ENCODE measurements around the gene MT3.

MT3 gene

DNA sequence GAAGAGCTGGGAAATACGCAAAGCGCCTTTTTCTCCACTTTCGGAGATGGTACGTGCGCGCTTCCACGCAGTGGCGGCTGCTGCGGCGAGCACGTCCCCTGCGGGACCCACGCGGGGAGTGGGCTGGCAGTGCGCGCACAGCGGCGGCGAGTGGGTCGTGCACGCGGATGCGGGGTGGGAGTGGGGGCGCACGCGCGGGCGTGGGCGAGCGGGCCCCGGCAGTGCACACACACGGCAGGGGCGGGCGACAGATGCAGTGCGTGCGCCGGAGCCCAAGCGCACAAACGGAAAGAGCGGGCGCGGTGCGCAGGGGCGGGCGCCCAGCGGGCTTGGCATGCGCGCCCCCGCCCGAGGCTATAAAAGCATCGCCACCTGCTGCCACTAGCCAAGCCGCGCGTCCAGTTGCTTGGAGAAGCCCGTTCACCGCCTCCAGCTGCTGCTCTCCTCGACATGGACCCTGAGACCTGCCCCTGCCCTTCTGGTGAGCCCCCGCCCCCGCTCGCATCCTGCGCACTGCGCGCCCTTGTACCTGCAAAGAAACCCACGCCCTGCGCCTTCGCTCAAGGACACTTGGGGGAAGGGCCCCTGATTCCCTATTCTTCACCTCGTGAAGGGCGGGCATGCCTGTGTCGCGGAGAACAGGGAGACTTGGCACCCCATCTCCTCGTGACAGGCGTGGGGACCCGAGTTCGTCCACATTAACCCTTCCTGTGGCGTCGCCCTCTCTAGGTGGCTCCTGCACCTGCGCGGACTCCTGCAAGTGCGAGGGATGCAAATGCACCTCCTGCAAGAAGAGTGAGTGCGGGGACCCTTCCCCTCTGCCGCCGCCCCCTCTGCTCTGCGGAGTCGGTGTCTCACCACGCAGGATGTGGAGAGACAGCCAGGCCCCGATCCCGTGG is at the start of gene MT3:
TSS of gene MT3 (plus strand) at position 388 of the 899 bp plus-strand sequence. CDS start at position 451, 63 bp downstream.
- peak; percentile 22 for DNase-seq

DNA sequence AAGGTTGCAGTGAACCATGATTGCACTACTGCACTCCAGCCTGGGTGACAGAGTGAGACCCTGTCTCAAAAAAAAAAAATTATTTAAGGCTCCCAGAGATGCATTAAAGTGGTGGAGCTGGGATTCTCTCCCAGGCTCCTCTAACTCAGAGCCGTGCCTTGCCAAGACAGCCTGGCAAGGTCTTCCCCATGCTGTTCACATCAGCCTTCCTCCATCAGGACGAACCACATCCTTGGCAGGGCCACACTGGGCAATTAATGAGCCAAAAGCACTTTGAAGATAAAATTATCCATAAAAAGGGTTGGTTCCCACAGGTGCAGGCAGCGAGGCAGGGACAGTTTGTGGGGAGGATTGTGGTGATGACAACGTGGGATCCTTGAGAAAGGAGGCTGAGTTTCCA is 49.7 kb upstream of the MT3 start:
- no peak for DNase-seq

DNA sequence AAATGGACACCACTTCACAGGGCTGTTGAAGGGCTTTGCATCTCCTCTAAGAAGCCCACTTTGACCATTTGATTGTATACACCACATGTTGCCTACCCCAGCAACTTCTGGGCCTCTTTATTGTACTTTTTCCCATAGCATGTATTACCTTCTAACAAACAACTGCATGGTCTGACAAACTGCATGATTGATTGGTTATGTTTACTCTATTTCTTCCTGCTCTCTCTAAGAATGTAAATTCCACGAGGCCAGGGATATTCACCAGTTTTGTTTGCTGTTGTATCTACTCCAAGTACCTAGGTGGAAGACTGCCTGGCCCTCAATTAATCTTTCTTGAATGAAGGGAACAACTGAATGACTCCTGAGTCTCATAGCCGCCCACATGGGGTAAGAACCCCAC is 47.3 kb upstream of the MT3 start:
- DNase-seq, result no peak

DNA sequence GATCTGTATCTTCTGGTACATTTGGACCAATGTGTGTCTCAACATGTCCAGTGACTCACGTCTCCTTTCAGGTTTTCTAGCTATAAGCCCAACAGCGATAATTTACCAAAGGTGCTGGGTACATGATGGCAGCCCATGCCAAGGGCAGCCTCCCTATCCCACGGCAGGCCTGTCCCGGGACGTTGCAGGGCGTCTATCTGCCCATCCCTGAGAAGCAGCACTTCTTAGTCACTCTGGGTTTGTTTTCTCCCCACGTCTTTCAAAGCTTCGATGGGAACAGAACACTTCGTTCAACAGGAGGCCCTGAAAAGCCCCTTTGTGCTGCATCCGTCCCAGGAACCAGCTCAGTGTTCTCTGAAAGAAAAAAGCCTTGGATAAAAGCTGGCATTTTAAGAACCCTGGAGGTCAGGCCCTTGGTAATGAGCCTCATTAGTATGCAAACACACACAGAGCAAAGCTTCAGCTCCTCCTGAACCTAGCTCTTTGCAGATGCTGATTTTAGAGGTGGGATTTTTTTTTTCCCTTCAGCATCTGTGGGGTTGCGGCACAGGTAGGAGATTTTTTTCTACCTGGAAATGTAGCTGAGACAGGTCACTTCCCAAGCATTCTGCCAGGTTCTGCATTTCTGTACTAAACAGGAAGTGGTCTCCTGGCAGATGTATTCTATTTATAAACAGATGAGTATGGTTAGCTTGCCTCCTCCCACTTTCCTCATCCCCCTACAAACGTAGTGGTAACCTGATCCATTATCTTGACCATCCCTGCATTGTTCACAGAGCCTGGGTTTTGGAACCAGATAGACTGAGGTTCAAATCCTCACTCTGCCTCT is 42.0 kb upstream of the MT3 start:
- no peak for DNase-seq

DNA sequence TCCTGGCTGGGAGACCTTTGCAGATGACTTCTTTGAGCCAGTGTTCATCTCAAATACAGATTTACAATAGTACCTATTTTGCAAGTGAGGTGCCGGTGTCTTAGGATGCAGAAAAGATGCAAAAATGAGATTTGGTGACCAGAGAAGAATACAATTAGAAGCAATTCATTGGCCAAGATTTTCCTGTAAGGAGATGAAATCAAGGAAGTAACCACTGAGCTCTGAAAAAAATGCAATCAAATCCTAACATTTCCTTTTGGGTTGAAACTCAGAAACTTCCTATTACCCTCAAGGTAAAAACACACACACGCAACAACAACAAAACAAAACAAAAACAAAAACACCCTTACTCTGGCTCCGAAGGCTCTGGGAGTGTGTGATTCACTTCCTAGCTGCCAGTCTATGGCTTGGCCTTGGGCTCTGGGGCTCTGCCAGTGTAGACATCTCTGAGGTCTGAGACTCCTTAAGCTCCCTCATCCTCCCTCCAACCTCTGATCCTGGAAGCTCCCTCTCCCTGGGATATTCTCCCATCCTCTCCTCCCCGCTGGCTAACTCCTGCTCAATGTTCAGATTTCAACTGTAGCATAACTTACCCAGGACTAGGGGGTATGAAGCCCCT is 41.3 kb upstream of the MT3 start:
- DNase-seq, result no peak

DNA sequence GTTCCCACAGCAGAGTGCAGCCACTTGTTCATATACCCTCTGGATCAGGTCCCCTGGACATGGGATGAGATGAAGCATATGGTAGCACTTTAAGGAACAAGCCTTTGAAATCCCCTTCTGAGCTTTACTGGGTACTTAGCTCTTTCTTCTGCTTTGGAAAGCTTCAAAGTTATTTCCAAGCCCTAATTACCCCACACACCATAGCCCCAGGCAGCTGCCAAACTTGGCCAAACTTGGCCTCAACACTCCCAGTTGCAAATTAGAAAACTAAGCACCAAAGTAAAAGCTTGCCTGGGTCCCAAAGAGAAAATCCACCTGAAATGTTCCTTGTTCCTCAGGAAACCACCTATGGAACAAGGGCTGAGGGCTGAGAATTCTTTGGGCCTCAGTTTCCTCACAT is 40.2 kb upstream of the MT3 start:
- no peak for DNase-seq

DNA sequence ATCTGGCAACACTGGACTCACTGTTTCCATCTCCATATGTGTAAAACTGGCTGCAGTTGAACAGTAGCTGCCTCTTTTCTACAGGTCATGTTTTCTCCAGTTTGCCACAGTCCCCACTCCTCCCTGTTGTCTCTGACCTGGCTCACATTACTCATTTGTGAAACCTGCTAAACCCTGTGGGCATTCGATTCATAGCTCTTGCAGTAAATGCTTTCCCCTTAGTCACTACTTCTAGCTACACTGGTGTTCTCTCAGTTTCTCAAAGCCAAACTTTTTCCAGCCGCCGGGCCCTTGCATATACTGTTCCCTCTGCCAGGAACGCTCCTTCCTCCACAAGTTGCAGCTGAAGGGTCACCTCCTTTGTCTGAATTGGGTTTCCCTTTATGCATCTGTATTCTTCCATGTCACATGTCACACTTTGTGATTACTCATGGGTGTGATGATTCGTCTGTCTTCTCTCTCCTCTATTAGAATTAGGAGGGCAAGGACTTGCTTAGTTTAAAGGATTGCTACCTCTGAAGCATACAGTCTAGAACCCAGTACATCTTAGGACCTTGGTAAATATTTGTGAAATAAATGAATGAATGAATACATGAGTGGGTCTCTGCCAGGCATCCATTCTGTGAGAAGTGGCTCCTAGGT is 39.5 kb upstream of the MT3 start:
- DNase-seq, result no peak

DNA sequence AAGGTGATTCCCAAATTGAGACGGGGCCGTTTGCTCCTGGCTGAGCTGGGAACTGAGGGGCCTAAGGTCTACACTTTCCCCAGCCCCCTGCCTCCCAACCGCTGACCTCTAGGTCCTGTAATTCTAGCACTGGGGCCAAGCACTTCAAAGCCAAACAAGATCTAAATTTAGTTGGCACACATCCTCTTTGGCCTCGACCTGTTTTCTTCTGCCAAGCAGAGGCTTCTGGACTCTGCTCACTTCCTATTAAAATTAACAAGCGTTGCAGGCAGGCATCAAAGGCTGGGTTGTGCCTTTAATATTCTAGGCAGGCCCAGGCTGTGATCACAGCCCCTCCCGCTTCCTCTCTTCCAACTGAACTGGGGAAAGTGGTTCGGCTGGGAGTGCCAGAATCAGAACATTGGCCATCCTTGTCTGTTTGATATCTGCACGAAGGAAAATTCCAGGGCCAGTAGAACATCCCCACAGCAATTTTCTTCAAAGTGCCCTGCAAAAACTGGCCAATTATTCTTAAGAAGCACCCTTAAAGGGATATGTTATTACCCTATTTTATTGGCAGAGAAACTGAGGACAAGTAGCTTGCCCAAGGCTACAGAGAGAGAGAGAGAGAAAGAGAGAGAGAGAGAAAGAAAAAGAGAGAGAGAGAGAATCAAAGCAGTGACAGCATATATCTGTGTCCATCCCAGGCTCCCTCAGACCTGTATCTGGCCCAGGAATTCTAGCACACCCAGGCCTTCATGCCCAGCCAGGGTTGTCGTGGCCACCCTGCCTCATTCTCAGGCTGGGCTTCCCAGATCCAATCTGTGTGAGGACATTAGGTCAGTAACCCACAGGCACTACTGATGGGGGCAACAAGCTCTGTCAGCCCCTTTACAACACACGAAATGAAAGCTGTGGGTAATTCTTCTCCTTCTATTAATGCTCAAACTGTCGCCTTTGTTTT is 37.3 kb upstream of the MT3 start:
- no peak for DNase-seq

DNA sequence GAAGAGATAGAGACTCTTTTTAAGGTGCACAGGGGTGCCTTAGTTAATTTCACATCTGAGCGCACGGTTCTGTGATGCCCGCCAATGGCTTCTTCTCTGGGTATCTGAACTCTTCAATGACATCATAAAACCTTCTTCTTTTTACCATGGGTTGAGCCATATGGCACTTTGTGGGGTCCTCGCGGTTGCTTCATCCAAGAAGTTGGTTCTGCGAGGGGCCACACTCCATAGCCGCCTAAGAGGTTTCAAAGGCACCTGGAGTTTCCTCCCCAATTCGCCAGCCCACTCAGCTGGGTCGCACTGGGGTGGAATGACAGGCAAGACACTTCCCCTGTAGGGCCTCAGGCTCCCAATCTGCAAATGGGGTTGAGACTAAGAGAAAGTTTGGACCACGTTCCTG is 34.9 kb upstream of the MT3 start:
- DNase-seq, result no peak

DNA sequence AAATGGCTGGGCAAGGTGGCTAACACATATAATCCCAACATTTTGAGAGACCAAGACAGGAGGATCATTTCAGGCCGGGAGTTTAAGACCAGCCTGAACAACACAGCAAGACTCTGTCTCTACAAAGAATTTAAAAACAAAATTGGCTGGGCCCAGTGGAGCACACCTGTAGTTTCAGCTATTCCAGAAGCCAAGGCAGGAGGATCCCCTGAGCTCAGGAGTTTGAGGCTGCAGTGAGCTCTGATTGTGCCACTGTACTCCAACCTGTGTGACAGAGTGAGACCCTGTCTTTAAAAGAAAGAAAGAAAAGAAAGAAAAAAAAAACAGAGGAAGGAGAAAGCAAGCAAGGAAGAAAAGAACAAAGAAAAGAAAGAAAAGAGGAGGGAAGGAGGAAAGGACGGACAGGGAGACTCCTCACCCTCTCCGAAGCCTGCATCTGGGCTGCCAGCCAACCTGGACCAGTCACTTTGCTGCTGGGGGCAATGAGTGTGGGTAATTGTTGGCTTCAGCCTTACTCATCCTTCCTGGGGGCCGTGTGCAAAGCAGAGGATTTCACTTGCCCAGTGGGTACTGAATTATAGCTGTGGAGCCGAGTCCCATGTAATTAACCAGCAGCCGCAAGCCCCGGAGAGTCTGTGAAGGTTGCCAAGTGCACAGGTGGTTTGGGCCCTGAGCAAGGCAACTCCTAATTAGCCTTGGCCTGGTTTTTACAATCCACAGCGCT is 31.1 kb upstream of the MT3 start:
- DNase-seq, result no peak

DNA sequence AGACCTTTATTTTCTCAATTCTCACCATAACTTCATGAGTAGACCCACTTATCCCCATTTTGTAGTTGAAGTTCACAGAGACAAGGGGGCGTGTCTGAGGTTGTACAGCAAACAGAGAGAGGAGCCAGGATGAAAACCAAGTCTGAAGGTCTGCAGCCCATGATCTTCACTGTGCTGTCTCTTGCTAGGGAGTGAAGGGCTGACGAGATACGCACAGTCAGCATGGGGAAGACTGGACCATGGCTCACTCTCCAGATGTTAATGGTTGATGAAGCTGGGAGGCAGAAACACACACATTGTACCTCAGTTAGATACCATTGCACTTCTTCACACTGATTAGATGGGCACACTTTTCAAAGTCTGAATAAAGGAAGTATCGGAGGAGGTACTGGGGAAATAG is 30.2 kb upstream of the MT3 start:
- no peak for DNase-seq

DNA sequence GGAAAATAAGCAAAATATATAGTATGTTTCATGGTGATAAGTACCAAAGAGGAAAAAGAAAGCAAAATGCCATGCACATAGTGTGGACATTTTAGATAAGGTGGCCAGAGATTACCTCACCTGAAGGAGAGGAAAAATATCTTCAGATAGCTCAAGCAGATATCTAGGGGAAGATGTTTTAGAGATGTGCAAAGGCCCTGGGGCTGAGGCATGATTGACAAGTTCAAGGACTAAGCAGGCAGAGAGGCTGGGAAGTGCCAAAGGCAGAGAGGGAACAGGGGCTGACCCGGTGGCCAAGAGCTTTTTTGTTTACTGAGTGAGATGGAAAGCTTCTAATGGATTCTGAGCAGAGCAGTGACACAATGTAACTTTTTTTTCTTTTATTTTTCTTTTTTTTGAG is 28.9 kb upstream of the MT3 start:
- DNase-seq, result no peak

DNA sequence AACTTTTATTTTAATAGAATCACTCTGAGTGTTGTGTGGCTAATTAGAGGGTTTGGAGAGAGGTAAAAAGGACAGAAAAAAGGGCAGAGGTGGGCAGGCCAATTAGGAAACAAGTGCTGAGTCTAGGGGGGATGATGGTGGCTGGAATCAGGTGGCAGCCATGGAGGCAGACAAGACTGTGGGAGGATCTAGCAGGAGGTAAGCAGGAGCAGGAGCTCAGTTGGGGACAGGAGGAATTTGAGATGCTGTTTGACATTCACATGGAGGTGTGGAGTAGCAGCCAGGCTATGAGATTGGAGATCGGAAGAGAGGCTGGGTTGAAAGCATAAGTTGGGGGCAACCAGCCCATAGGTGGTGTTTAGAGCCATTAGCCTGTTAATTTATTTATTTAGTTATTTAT is 28.2 kb upstream of the MT3 start:
- DNase-seq, result no peak

DNA sequence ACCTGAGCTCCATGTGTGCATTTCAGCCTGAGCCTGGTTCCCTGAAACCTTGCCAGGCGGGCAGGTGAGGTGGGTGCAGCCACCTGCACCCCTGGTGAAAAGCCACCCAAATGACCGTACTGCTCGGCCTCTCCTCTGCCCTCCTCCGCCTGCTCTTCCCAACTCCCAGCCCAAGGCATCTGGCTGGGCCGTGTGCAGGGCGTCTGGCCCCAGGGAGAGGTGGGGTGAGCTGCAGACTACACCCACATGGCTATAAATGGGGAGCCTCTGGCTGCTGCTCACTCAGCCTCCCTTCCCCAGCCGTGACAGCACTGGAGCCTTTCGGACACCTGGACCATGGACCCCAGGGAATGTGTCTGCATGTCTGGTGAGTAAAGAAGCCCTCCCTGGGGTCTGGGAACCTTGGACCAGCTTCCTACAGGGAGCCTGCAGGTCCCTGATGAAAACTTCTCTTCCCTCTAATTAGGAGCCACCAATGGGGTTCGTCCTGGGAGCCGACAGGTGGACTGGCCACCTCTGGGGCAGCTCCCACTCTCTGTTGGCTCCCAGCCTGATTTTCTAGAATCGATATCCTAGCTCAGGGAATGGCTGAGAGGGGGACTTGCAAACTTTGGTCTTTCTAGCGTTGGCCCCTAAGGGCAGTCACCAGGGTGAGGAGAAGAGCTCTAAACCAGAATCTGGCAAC is 24.4 kb upstream of the MT3 start, which contains the start of gene MT4:
TSS of gene MT4 (plus strand) at position 281 of the 685 bp plus-strand sequence. CDS start at position 337, 56 bp downstream.
- no peak for DNase-seq

DNA sequence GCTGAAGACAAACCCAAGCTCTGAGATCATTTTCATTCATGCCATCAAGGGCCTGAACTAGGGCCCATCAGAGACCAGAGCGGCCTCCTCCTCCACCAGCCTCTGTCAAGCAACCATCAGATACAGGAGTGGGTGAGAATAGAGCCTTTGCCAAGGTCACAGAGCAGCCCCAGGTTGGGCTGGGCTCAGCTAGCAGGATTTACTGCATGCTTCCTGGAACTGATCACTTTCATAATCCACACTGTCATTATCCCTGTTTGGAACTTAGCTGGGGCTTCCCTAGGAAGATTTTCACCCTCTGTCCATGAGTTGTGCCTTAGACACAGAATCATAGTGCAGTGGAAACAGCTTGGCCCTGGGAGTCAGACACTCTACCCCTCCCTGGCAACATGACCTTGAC is 19.4 kb upstream of the MT3 start:
- no peak for DNase-seq

DNA sequence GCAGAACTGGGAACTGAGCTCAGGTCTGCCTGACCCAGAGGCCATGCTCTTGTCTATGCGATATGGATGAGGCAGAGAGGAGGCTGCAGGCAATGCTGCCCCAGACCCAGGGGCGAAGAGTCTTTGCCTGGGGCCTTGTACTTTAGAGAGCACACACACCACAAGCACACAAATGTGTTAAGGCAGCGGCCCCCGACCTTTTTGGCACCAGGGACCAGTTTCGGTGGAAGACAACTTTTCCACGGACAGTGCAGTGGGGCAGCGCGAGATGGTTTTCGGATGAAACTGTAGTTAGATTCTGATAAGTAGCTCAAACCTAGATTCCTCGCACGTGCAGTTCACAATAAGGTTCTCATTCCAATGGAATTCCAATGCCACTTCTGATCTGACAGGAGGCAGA is 17.8 kb upstream of the MT3 start:
- no peak for DNase-seq

DNA sequence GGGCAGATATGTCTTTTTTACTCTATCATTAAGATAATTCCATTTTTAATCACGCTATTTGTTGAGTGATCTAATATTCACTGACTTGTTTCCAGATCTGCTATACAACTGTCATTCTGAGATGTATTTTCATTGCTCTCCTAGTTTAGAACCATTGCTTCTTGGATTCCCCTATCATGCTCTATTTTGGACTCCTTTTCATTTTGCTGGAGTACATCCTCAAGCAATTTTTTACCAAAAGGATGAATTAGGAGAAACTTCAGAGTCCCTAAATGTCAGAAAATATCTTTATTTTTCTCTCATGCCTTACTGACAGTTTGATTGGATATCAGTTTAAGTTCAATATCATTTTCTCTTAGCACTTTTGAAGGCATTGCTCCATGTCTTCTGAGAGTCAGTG is 14.7 kb upstream of the MT3 start:
- no peak for DNase-seq

DNA sequence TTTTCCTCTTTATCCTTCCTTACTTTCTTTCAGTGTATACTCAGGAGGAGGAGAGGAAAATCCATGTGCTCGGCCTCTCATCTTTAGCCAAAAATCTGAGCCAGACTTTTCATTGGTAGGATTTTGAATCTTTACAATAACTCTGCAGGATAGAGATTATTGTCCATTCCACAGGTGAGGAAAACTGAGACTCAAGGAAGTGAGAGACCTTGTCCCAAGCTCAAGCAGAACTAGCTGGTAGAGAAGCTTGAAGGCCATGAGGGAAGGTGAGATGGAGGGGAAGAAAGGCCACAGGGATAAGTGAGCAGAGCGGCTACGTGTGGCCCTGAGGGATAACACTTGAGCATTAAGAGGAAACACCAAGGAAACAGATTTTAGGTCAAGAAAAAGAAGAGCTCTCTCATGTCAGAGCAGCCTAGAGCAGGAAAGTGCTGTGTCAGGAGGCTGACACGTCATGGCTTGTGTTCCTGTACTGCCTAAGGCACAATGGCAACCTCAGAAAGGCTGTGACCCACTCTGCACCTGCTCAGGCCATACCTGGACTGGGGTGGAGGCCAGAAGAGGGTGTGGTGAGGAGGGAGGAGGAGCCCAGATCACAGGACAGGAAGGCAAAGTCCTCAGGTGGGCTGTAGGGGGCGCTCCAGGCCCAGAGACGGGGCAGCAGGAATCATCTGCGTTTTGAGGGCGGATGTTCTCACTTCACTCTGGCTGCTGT is 12.6 kb upstream of the MT3 start:
- DNase-seq, result peak; percentile 95

DNA sequence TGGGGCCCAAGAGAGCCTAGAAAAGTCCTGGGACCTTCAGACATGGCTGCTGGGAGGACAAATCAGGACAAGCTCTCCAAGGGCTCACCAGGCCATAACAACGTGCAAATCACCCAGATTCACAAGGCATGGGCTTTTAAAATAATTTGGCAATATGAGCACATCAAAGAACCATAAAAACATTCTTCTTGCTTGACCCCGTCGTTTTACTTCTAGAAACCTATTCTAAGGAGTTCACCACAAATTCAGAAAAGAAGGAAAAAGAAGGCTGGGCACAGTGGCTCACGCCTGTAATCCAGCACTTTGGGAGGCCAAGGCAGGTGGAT is 12.1 kb upstream of the MT3 start:
- DNase-seq, result no peak
